IMR-90 (cell line): ENCODE data around the gene ERICH2. TPM values are rescaled to one million over a fixed set of nuclear protein-coding genes. Genes with fewer than 3 reads are reported as not detected.

Source experiments
- ATAC-seq: fragments of 200-7000 bp; cut with Tn5 transposase; 2 replicates; pipeline ENCODE4 v1.9.1; 2020; ENCODE audit warnings: low read depth, mild to moderate bottlenecking, moderate library complexity
- BruUV-seq: library from RNA; stranded (reverse); fragments of 400-500 nt; replicated peaks from 2 replicates; lab custom pipeline; 2021; lab: Mats Ljungman, UMichigan
- CTCF ChIA-PET: fragments of 300-600 bp; formaldehyde crosslinking; extraction: SDS; loops from one replicate; lab custom pipeline; 2021; ENCODE audit warnings: antibody characterized with exemption; lab: Yijun Ruan, JAX
- POLR2A ChIA-PET: fragments of 300-600 bp; sonication (Branson Sonifier 250); formaldehyde crosslinking; loops from one replicate; lab custom pipeline; 2022; ENCODE audit warnings: antibody characterized with exemption; ENCODE audit not compliant: unreplicated experiment; lab: Charles Lee
- DNase-seq: peaks from one replicate; pipeline ENCODE4 v3.0.0; 2013
- H2AFZ ChIP-seq: replicated peaks from 2 replicates; pipeline ENCODE3; 2013; ENCODE audit warnings: low read length, mild to moderate bottlenecking; ENCODE audit not compliant: poor library complexity
- H2AK5ac ChIP-seq: 2 replicates; pipeline ENCODE4 v1.6.1; 2013; ENCODE audit warnings: low read depth, low read length, inconsistent platforms
- H2AK9ac ChIP-seq: replicated peaks from 2 replicates; pipeline ENCODE3; 2013; ENCODE audit warnings: mild to moderate bottlenecking, low read depth, low read length, moderate library complexity; ENCODE audit not compliant: poor library complexity
- H2BK120ac ChIP-seq: 2 replicates; pipeline ENCODE4 v1.6.1; 2013; ENCODE audit warnings: low read depth, low read length, inconsistent platforms
- H2BK15ac ChIP-seq: 3 replicates; pipeline ENCODE4 v1.6.1; 2013; ENCODE audit warnings: low read depth, low read length, inconsistent platforms
- H2BK20ac ChIP-seq: 2 replicates; pipeline ENCODE4 v1.6.1; 2013; ENCODE audit warnings: low read depth, mild to moderate bottlenecking, inconsistent platforms, low read length, moderate library complexity
- H2BK5ac ChIP-seq: 2 replicates; pipeline ENCODE4 v1.6.1; 2013; ENCODE audit warnings: mild to moderate bottlenecking, low read depth, low read length, inconsistent platforms; ENCODE audit not compliant: poor library complexity, severe bottlenecking
- H3K14ac ChIP-seq: replicated peaks from 2 replicates; pipeline ENCODE4 v1.6.1; 2013; ENCODE audit warnings: low read depth, low read length, inconsistent platforms
- H3K18ac ChIP-seq: 2 replicates; pipeline ENCODE4 v1.6.1; 2013; ENCODE audit warnings: low read depth, low read length, control low read depth
- H3K23ac ChIP-seq: 2 replicates; pipeline ENCODE4 v1.6.1; 2013; ENCODE audit warnings: low read depth, low read length, inconsistent platforms
- H3K27ac ChIP-seq: 2 replicates; pipeline ENCODE4 v1.5.1; 2013; ENCODE audit warnings: mild to moderate bottlenecking, control low read depth, low read length; ENCODE audit not compliant: insufficient read depth
- H3K27me3 ChIP-seq: 2 replicates; pipeline ENCODE4 v1.6.1; 2013; ENCODE audit warnings: low read length; ENCODE audit not compliant: control insufficient read depth, insufficient read depth
- H3K36me3 ChIP-seq: 2 replicates; pipeline ENCODE4 v1.6.1; 2013; ENCODE audit warnings: low read length, mixed read lengths; ENCODE audit not compliant: control insufficient read depth, insufficient read depth
- H3K4ac ChIP-seq: 2 replicates; pipeline ENCODE4 v1.6.1; 2013; ENCODE audit warnings: low read depth, low read length, inconsistent platforms
- H3K4me1 ChIP-seq: 2 replicates; pipeline ENCODE4 v1.6.1; 2013; ENCODE audit warnings: low read length, mixed read lengths; ENCODE audit not compliant: control insufficient read depth, insufficient read depth
- H3K4me2 ChIP-seq: 2 replicates; pipeline ENCODE4 v1.6.1; 2013; ENCODE audit warnings: low read depth, mild to moderate bottlenecking, control low read depth, low read length, moderate library complexity
- H3K4me3 ChIP-seq: 2 replicates; pipeline ENCODE4 v1.5.1; 2013; ENCODE audit warnings: low read depth, mild to moderate bottlenecking, control low read depth, low read length, moderate library complexity; ENCODE audit not compliant: insufficient read depth
- H3K56ac ChIP-seq: 2 replicates; pipeline ENCODE4 v1.6.1; 2013; ENCODE audit warnings: low read length, inconsistent platforms; ENCODE audit not compliant: insufficient read depth; ENCODE audit errors: extremely low read depth
- H3K79me1 ChIP-seq, 2 experiments: 2 replicates each; pipeline ENCODE4 v1.6.1; 2013; ENCODE audit warnings: low read length in 2 of 2, inconsistent platforms in 1 of 2, low read depth in 1 of 2
- H3K9ac ChIP-seq: 2 replicates; pipeline ENCODE4 v1.6.1; 2013; ENCODE audit warnings: low read depth, low read length, control low read depth
- H3K9me1 ChIP-seq: 2 replicates; pipeline ENCODE4 v1.6.1; 2013; ENCODE audit warnings: low read length, inconsistent platforms; ENCODE audit not compliant: insufficient read depth
- H3K9me3 ChIP-seq: 2 replicates; pipeline ENCODE4 v1.6.1; 2013; ENCODE audit warnings: low read length; ENCODE audit not compliant: control insufficient read depth, insufficient read depth
- H4K20me1 ChIP-seq: 2 replicates; pipeline ENCODE4 v1.6.1; 2013; ENCODE audit warnings: low read length, inconsistent platforms; ENCODE audit not compliant: insufficient read depth
- H4K5ac ChIP-seq: 2 replicates; pipeline ENCODE4 v1.6.1; 2013; ENCODE audit warnings: mild to moderate bottlenecking, low read depth, low read length, control low read depth
- H4K8ac ChIP-seq, 2 experiments: 2 replicates each; pipeline ENCODE4 v1.6.1; 2013; ENCODE audit warnings: low read depth in 2 of 2, low read length in 2 of 2, control low read depth in 1 of 2, inconsistent platforms in 1 of 2
- H4K91ac ChIP-seq: 2 replicates; pipeline ENCODE4 v1.6.1; 2013; ENCODE audit warnings: low read depth, low read length, inconsistent platforms; ENCODE audit not compliant: insufficient read depth
- BHLHE40 ChIP-seq: fragments of 150-350 bp; IDR thresholded peaks from 2 replicates; pipeline ENCODE4 v1.6.1; 2016; ENCODE audit warnings: mild to moderate bottlenecking, low read depth, low read length
- CEBPB ChIP-seq: IDR thresholded peaks from 2 replicates; pipeline ENCODE4 v1.6.1; 2012; ENCODE audit warnings: low read depth, low read length, improper control_type of control experiment
- CHD1 ChIP-seq: IDR thresholded peaks from 2 replicates; pipeline ENCODE4 v1.6.1; 2012; ENCODE audit warnings: low read depth, low read length, improper control_type of control experiment
- CTCF ChIP-seq: conservative IDR thresholded peaks from 2 replicates; pipeline ENCODE4 v1.5.1; 2012; ENCODE audit warnings: mild to moderate bottlenecking, low read depth, low read length, improper control_type of control experiment
- FOS ChIP-seq: fragments of 150-350 bp; IDR thresholded peaks from 2 replicates; pipeline ENCODE4 v1.6.1; 2016; ENCODE audit warnings: low read depth, low read length
- MAFK ChIP-seq: IDR thresholded peaks from 2 replicates; pipeline ENCODE4 v1.6.1; 2012; ENCODE audit warnings: low read depth, low read length, improper control_type of control experiment
- MXI1 ChIP-seq: IDR thresholded peaks from 2 replicates; pipeline ENCODE4 v1.6.1; 2012; ENCODE audit warnings: low read depth, mild to moderate bottlenecking, low read length, moderate library complexity, borderline replicate concordance
- NFE2L2 ChIP-seq: fragments of 150-350 bp; IDR thresholded peaks from 2 replicates; pipeline ENCODE4 v1.6.1; 2016; ENCODE audit warnings: low read depth, mild to moderate bottlenecking, low read length
- POLR2A ChIP-seq: IDR thresholded peaks from 2 replicates; pipeline ENCODE4 v1.6.1; 2012; ENCODE audit warnings: mild to moderate bottlenecking, low read depth, low read length
- RAD21 ChIP-seq: IDR thresholded peaks from 2 replicates; pipeline ENCODE4 v1.6.1; 2012; ENCODE audit warnings: low read length, improper control_type of control experiment
- RCOR1 ChIP-seq: IDR thresholded peaks from 2 replicates; pipeline ENCODE4 v1.6.1; 2012; ENCODE audit warnings: mild to moderate bottlenecking, low read length, improper control_type of control experiment; ENCODE audit not compliant: insufficient replicate concordance
- USF2 ChIP-seq: fragments of 150-350 bp; IDR thresholded peaks from 2 replicates; pipeline ENCODE4 v1.6.1; 2017; ENCODE audit warnings: mild to moderate bottlenecking, antibody characterized with exemption, low read length, low read depth
- WGBS, 2 experiments: methylation state at CpG; one replicate each; pipeline versions ENCODE4 v1.1.5 to v1.1.7; 2013; ENCODE audit warnings: missing lambda C conversion rate in 2 of 2; ENCODE audit not compliant: insufficient read length in 1 of 2; ENCODE audit errors: extremely low coverage in 2 of 2; 5-methylcytosine and 5-hydroxymethylcytosine counted together
- dilution Hi-C: fragments of 300-500 bp; cut with HindIII; formaldehyde crosslinking; loops from one replicate; pipeline ENCODE4 v1.14.3; 2018; ENCODE audit warnings: low sequenced_read_pairs; ENCODE audit not compliant: unreplicated experiment
- in situ Hi-C: fragments of 300-500 bp; cut with MboI; formaldehyde crosslinking; loops from 3 replicates; pipeline ENCODE4 v1.14.3; 2019; ENCODE audit warnings: low sequenced_read_pairs, inconsistent platforms, mixed read lengths
- intact Hi-C: fragments of 100-400 bp; cut with micrococcal nuclease; formaldehyde crosslinking; loops from 2 replicates; pipeline ENCODE4 v1.10.0; 2022
- polyA plus RNA-seq, 3 experiments: library from polyadenylated mRNA; depleted of rRNA; stranded (reverse); fragments of >200 nt; gene quantifications; 2 replicates each; pipeline ENCODE4 v1.2.3, GENCODE V29; 2012; ENCODE audit warnings: low replicate concordance in 1 of 3
- total RNA-seq: library from RNA; depleted of rRNA; stranded (reverse); fragments of >200 nt; gene quantifications from 2 replicates; pipeline ENCODE4 v1.2.3, GENCODE V29; 2012

Gene ERICH2
- total and polyA plus RNA-seq, 2 of the 4 experiments (the other 2 are of a cell fraction), result not detected

- no CpG with 5 or more reads among the region's 4 CpGs for WGBS, 2 experiments
- Histone ChIP-seq H3K23ac (no peak overlapping the region), H2AK9ac (no peak overlapping the region), H4K20me1 (no peaks in the 10 kb centered on the region), H3K36me3 (no peaks in the 10 kb centered on the region), H3K27ac (no peak overlapping the region), H3K14ac (no peak overlapping the region), H4K8ac (no peak overlapping the region), H2BK20ac (no peak overlapping the region), H2AFZ (peak overlapping the region; percentile 81), H3K4ac (no peak overlapping the region), H3K4me1 (peaks cover 2% of the 10 kb centered on the region; the same call in 1 of the 2 replicates), H3K9me1 (no peaks in the 10 kb centered on the region), H2BK5ac (no peak overlapping the region), H2BK120ac (no peak overlapping the region), H3K4me2 (peak overlapping the region; percentile 88), H4K91ac (no peak overlapping the region), H3K9me3 (no peaks in the 10 kb centered on the region), H3K4me3 (no peak overlapping the region), H3K79me1 (no peaks in the 10 kb centered on the region), H3K56ac (no peak overlapping the region), H2BK15ac (no peak overlapping the region), H3K18ac (no peak overlapping the region; the same call in 1 of the 2 replicates), H3K9ac (no peak overlapping the region), H2AK5ac (no peak overlapping the region), H3K27me3 (no peaks in the 10 kb centered on the region), H4K5ac (no peak overlapping the region)
- dilution Hi-C loops, result no loop called here
- BruUV-seq, result no TSS peak
- in situ Hi-C loops, result no loop called here
- no peak for TF ChIP-seq USF2
- peak; percentile 17; the same call in 1 of the 2 replicates for TF ChIP-seq MAFK
- TF ChIP-seq MXI1, result no peak
- no peak for TF ChIP-seq CHD1
- no peak for TF ChIP-seq FOS
- no peak for TF ChIP-seq POLR2A
- TF ChIP-seq BHLHE40, result peak; percentile 45; the same call in 1 of the 2 replicates
- 0 out of 2 replicates have a peak, but pooled peaks have one; percentile 28 for TF ChIP-seq CEBPB
- TF ChIP-seq RAD21, result no peak
- TF ChIP-seq CTCF, result no peak
- TF ChIP-seq NFE2L2, result peak; percentile 30; the same call in 1 of the 2 replicates
- no peak for TF ChIP-seq RCOR1
- intact Hi-C loops, result no loop called here
- ChIA-PET CTCF (no interaction called here), POLR2A (no interaction called here)
- DNase-seq (peak; percentile 95), ATAC-seq (peak; percentile 87)
Measured at GRCh38 chr2:170747921-170748320, 22.3 kb upstream of the ERICH2 start.
